Measurements from ENCODE around the gene MSI2.

Gene MSI2

DNA sequence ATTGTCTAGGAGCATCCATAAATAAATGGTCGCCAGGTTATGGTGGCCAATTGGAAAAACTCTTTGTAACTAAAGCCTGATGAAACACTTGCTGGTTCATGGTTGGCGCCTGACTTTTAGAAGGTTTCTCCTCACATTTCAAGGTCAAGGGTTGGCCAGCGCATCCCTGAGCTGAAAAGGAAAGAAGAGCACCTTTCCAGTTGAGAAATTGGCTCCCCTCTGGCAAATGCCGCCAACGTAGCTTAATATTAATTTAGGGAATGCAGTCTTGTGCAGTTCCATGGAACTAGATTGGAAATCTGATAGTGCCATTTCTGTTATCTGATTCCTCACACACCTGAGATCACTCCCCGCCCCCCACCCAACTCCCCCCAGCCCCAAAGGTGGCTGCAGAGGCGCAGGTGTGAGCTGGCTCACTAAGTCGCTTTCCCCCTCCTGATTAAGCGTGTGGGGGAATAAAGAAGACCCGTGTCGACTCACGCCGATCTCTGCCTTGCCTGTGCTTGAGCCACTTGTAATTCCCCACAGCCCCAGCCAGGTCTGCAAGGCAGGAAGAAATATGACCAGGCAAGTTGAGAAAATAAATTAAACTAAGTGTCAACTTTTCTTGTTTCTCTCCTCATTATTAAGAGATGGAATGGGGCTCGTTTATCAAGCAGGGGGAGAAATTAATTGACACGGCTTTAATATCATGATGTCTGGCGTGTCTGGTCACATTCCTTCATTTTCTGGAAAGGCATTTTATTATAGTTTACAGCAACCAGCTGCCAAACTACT, 331.1 kb downstream of the MSI2 start:
- H3K4me3 ChIP-seq (ENCODE audit: control insufficient read depth, low read depth, low read length): no peak overlapping the region
- TF ChIP-seq, protein P1, sequence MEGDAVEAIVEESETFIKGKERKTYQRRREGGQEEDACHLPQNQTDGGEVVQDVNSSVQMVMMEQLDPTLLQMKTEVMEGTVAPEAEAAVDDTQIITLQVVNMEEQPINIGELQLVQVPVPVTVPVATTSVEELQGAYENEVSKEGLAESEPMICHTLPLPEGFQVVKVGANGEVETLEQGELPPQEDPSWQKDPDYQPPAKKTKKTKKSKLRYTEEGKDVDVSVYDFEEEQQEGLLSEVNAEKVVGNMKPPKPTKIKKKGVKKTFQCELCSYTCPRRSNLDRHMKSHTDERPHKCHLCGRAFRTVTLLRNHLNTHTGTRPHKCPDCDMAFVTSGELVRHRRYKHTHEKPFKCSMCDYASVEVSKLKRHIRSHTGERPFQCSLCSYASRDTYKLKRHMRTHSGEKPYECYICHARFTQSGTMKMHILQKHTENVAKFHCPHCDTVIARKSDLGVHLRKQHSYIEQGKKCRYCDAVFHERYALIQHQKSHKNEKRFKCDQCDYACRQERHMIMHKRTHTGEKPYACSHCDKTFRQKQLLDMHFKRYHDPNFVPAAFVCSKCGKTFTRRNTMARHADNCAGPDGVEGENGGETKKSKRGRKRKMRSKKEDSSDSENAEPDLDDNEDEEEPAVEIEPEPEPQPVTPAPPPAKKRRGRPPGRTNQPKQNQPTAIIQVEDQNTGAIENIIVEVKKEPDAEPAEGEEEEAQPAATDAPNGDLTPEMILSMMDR (IDR thresholded peaks at IDR 0.05; ENCODE audit: control insufficient read depth, insufficient read depth, low read depth, low read length, missing control alignments): no peak

DNA sequence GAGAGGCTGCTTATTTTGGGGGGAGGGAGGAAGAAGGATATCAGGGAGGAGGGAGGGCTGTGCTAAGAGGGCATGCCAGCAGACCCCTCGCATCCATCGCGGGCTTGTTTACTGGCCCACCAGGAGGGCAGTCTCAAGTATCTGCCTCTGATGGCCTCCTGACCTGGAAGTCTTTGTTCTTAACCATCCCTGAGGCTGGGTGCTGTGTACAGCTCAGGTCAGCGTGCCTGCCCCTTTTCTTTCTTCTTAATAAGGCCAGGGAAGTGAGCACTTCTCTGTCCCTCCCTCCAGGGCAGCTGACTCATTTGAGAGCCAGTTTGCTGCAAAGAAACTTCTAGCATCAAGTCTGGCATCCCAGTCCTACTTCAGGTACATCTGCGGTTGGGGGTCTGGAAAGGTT, 331.8 kb downstream of the MSI2 start:
- no peak overlapping the region for H3K4me3 ChIP-seq (ENCODE audit: control insufficient read depth, low read depth, low read length)
- TF ChIP-seq, protein P1 (IDR thresholded peaks at IDR 0.05; ENCODE audit: control insufficient read depth, insufficient read depth, low read depth, low read length, missing control alignments): no peak
- DNase-seq (ENCODE audit: low read depth): no peak

More for the DNA sequence above, 331.1 kb downstream of the MSI2 start:
- no peak for DNase-seq (ENCODE audit: low read depth)

DNA sequence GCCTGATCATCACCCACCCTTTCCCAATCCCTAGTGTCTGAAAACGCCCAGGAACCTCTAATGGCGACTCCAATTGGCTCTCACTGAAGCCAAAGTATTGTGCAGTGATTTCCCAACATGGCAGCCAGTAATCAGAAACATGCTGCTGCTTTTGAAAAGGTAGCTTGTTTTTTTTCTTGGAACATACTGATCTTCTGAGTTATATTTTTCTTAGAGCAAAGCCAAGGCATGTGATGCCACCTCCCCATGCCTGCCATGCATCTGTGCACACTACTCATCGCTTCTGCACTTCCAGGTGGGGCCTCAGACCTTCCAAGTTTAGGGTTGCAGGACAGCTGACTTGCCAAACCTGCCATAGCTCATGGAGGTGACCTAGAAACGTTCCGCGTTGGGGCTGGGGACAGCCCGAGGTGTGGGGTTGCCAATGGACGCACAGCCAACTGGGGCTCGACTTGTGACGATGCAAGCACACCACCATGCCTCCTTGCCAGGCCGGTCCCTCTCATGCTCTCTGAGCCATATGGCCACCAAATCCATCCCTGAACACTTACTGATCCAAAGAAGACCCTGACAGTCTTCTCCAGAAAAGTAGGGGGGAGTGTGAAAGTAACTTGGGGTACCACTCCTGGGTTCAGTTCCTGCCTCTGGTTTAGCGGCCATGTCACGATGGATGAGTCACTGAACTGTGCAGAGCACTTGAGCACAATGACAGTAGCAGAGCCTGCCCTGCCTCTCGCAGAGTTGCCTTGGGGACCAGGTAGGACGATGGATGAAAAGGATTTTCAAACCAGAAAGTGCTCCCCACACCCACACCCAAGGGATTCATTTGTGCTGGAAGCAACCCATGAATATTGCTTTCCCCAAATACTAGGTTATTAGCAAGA, 333.1 kb downstream of the MSI2 start:
- TF ChIP-seq, protein P1 (IDR thresholded peaks at IDR 0.05; ENCODE audit: control insufficient read depth, insufficient read depth, low read depth, low read length, missing control alignments): no peak

DNA sequence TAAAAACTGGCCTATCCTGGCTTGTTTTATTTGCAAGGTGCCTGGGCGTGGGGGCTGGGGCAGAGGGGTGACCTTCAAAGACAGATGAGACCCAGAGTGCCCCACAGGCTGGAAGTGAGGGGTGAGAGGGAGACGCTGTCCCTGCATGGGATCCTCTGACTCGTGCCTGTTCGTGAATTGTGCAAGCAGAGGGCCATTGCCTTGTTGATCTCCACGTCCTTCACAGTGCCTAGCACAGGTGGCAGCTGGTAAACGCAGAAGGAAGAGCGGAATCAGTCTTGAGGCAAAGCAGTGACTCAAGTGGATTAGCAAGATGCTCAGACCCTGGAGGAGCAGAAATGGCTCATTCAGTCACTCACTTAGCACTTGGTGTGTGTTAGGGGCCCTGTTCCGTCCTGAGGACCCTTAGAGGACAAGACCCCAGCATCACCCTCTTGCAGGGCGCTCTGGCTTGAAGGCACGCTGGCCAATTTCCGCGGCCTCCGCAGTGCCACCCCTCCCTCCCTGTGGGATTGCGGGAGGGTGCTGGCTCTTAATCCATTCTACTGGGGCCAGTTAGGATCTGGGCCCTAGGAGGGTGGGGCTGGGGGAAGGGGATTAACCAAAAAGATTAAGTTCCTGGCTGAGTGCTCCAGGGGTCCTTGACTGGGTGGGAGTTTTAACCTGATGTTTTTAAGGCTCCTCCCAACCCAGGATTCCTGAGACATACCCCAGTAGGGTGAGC, 337.6 kb downstream of the MSI2 start:
- TF ChIP-seq, protein P1 (IDR thresholded peaks at IDR 0.05; ENCODE audit: control insufficient read depth, insufficient read depth, low read depth, low read length, missing control alignments): no peak
- DNase-seq (ENCODE audit: low read depth): no peak
- no peak overlapping the region for H3K4me3 ChIP-seq (ENCODE audit: control insufficient read depth, low read depth, low read length)

More for the DNA sequence above, 333.1 kb downstream of the MSI2 start:
- no peak for DNase-seq (ENCODE audit: low read depth)
- H3K4me3 ChIP-seq (ENCODE audit: control insufficient read depth, low read depth, low read length): no peak overlapping the region

DNA sequence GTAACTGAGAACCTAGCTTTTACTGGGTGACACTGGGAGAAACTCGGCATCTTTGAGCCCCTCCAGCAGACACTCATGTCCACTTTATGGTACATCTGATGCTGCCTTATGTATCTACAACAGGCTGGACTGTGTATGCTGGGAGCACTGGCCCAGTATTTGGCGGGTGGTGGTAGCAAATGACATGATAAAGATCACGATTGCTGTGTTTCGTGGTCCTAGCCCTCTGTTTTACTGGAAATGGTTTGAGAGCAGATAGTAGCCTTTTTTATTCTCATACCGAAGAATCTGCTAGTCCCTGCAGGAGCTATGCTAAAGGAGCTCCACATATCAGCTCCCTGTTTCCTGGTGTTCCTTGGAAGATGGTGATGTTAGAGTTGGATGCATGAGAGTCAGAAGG, 338.4 kb downstream of the MSI2 start:
- TF ChIP-seq, protein P1 (IDR thresholded peaks at IDR 0.05; ENCODE audit: control insufficient read depth, insufficient read depth, low read depth, low read length, missing control alignments): no peak
- no peak for DNase-seq (ENCODE audit: low read depth)
- no peak overlapping the region for H3K4me3 ChIP-seq (ENCODE audit: control insufficient read depth, low read depth, low read length)

GRCh38 chr17:57595426-57595825, 339.1 kb downstream of the MSI2 start:
- no peak overlapping the region for H3K4me3 ChIP-seq (ENCODE audit: control insufficient read depth, low read depth, low read length)
- TF ChIP-seq, protein P1 (IDR thresholded peaks at IDR 0.05; ENCODE audit: control insufficient read depth, insufficient read depth, low read depth, low read length, missing control alignments): no peak
- no peak for DNase-seq (ENCODE audit: low read depth)

Data from AG09309 (cell line).